Upper lobe of left lung (tissue), 4 donors: ENCODE results near the gene ACYP1.

Source experiments
- EP300 ChIP-seq, 4 donors: sonication (generic); formaldehyde crosslinking; IDR thresholded peaks; one replicate each; pipeline ENCODE4 v1.5.1; 2017; ENCODE audit warnings: antibody characterized with exemption in 4 of 4, control low read depth in 2 of 4
- POLR2A ChIP-seq, 4 donors: fragments of 450-650 bp; IDR thresholded peaks; one replicate each; pipeline ENCODE4 v1.5.1; 2016 to 2017; ENCODE audit warnings: antibody characterized with exemption in 4 of 4, mild to moderate bottlenecking in 2 of 4
- POLR2AphosphoS5 ChIP-seq, 2 donors: sonication (generic); formaldehyde crosslinking; IDR thresholded peaks; one replicate each; pipeline ENCODE4 v1.5.1; 2017; ENCODE audit warnings: antibody characterized with exemption in 2 of 2
- TF ChIP-seq, protein P1 (sequence below), 6 experiments: fragments of 450-650 bp in 4 of 6; fragments of 200-600 bp in 2 of 6; sonication (generic) in 2 of 6; IDR thresholded peaks; one replicate each; pipeline ENCODE4 v1.5.1; 2016 to 2019; ENCODE audit warnings: antibody characterized with exemption in 6 of 6

DNA sequence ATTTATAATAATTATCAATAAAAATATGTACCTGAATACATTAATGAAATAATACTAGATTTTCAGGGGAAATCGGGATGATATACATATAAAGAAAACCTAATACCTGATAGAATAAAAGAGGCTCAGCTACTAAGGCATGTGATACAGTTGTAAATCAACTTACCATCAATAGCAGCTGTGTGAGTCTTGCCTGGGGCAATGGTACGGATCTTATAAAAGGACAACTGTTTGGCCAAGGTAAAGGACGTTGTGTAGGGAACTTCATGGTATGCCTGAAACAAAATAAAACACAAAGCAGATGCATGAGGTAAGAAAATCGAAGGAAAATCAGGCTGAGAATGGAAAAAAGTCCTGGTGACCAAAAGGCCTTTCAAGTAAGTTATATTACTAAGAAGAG, 37.7 kb upstream of the ACYP1 start:
- TF ChIP-seq, protein P1, sequence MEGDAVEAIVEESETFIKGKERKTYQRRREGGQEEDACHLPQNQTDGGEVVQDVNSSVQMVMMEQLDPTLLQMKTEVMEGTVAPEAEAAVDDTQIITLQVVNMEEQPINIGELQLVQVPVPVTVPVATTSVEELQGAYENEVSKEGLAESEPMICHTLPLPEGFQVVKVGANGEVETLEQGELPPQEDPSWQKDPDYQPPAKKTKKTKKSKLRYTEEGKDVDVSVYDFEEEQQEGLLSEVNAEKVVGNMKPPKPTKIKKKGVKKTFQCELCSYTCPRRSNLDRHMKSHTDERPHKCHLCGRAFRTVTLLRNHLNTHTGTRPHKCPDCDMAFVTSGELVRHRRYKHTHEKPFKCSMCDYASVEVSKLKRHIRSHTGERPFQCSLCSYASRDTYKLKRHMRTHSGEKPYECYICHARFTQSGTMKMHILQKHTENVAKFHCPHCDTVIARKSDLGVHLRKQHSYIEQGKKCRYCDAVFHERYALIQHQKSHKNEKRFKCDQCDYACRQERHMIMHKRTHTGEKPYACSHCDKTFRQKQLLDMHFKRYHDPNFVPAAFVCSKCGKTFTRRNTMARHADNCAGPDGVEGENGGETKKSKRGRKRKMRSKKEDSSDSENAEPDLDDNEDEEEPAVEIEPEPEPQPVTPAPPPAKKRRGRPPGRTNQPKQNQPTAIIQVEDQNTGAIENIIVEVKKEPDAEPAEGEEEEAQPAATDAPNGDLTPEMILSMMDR (IDR thresholded peaks at IDR 0.05) = no peak
- no peak for TF ChIP-seq EP300 (IDR thresholded peaks at IDR 0.05)
- TF ChIP-seq POLR2A (IDR thresholded peaks at IDR 0.05) = no peak
- TF ChIP-seq POLR2AphosphoS5 (IDR thresholded peaks at IDR 0.05) = no peak
